ENCODE results near the gene ASAP3. TPM values are rescaled to one million over a fixed set of nuclear protein-coding genes. Genes with fewer than 3 reads are reported as not detected.
A peak's percentile ranks its signal among the peaks of the same experiment; 100 is the strongest.

ASAP3 gene
- total and polyA plus RNA-seq, 8 donors, result 24.9 to 228 (median 30.5) TPM

GRCh38 chr1:23475134-23475628 is 8.8 kb downstream of the ASAP3 start:
- peaks cover 21 to 68% (median 48%) of the 10 kb centered on the region in 4 donors for H3K4me1 ChIP-seq
- TF ChIP-seq POLR2A (IDR thresholded peaks at IDR 0.05) (no peak), POLR2AphosphoS5 (IDR thresholded peaks at IDR 0.05) (no peak), CTCF (IDR thresholded peaks at IDR 0.05) (no peak), EP300 (IDR thresholded peaks at IDR 0.05) (no peak)
- WGBS, 5 donors, result 44 to 64% (median 56%) methylated on average over 6 of the region's 6 CpGs
- peak overlapping the region in 2 of 5 donors; percentile 29 to 41 for H3K27ac ChIP-seq
- no peaks in the 10 kb centered on the region for H3K27me3 ChIP-seq
- no peaks in the 10 kb centered on the region for H3K36me3 ChIP-seq
- no peaks in the 10 kb centered on the region for H3K9me3 ChIP-seq
- intact Hi-C loops (cut with DNase I; ENCODE audit: low total_unique reads), result no loop called here
- DNase-seq, result no peak
- H3K4me3 ChIP-seq, result no peak overlapping the region

DNA sequence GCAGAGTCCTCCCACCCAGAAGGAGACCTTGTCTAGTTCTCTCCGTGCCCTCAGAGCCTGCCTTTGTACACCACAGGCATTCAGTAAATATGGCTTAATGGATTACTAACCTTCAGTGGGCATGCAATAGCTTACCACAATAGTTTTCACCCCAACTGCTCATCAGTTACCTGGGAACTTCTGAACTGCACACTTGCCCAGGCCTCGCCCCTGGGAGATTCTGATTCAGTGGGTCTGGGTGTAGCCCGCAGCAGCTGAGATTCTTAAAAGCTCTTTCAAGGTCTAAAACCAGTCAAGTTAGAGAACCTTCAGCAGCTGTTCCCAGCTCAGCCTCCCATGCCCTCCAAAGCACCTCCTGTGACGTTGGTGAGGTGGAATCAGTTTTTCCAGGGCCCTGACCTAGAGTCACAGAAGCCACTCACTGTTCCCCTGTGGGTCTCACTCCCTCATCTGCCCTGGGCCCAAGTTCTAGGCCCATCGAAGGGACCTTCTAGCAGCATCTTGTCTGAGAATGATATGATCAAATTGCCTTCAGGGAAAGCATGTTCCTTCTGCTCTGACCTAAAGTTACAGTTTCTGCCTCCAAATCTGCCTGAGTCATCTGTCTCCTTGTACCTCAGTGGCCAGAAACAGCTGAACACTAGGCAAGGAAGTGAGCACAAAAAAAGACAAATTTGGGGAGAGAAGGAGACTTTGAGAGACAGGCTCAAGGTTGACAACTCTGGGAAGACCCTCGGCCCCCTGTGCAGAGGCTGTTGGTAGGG is 10.8 kb downstream of the ASAP3 start:
- WGBS, 5 donors, result 67 to 85% (median 72%) methylated on average over 4 to 6 of the region's 6 CpGs
- intact Hi-C loops (cut with DNase I; ENCODE audit: low total_unique reads), result no loop called here
- Histone ChIP-seq H3K4me3 (no peak overlapping the region), H3K27me3 (no peaks in the 10 kb centered on the region), H3K4me1 (peaks cover 7 to 57% (median 38%) of the 10 kb centered on the region in 4 donors), H3K27ac (peak overlapping the region in 4 of 5 donors; percentile 9 to 50 (median 32)), H3K9me3 (no peaks in the 10 kb centered on the region), H3K36me3 (no peaks in the 10 kb centered on the region)
- TF ChIP-seq POLR2AphosphoS5 (IDR thresholded peaks at IDR 0.05), result no peak
- TF ChIP-seq EP300 (IDR thresholded peaks at IDR 0.05), result no peak
- no peak for TF ChIP-seq POLR2A (IDR thresholded peaks at IDR 0.05)
- no peak for TF ChIP-seq CTCF (IDR thresholded peaks at IDR 0.05)
- peak in 1 of 2 donors; percentile 49 for DNase-seq

DNA sequence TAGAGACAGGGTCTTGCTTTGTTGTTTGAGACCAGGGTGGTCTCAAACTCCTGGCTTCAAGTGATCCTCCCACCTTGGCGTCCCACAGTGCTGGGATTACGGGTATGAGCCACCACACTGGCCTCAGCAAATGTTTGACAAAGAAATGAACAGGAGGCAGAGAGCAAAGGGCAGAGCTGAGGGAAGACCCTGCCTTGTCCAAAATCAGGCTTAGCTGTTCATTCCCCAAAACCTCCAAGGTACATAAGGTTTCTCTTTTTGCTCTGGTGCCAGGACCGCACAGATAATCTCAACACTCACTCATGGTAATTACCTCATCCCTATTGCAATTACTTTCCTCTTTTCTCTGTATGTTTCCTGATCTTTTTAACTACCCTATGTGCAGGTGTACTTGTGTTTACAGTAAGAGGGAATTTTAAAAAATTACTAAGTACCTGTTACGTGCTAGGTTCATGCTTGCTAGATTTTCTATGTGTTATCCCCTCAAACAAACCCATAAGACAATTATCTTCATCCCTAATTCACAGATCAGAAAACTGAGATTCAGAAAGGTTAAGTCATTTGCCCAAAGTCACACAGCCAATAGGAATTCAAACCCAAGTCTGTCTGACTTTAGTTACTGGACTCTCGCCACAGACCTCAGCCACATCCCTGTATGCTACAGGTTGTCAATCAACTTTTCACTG is 11.5 kb downstream of the ASAP3 start:
- WGBS, 5 donors, result 65 to 83% (median 79%) methylated on average over 5 of the region's 5 CpGs
- intact Hi-C loops (cut with DNase I; ENCODE audit: low total_unique reads), result no loop called here
- Histone ChIP-seq H3K36me3 (no peaks in the 10 kb centered on the region), H3K4me1 (peaks cover 7 to 50% (median 33%) of the 10 kb centered on the region in 4 donors), H3K27me3 (no peaks in the 10 kb centered on the region), H3K4me3 (no peak overlapping the region), H3K9me3 (no peaks in the 10 kb centered on the region), H3K27ac (peak overlapping the region in 3 of 5 donors; percentile 9 to 50 (median 44))
- no peak for DNase-seq
- TF ChIP-seq POLR2A (IDR thresholded peaks at IDR 0.05), result no peak
- no peak for TF ChIP-seq POLR2AphosphoS5 (IDR thresholded peaks at IDR 0.05)
- no peak for TF ChIP-seq CTCF (IDR thresholded peaks at IDR 0.05)
- TF ChIP-seq EP300 (IDR thresholded peaks at IDR 0.05), result no peak

- H3K9me3 ChIP-seq, result no peaks in the 10 kb centered on the region
- 69 to 81% (median 78%) methylated on average over 4 of the region's 4 CpGs for WGBS, 5 donors
- no peaks in the 10 kb centered on the region for H3K36me3 ChIP-seq
- no peak overlapping the region for H3K4me3 ChIP-seq
- no peak for DNase-seq
- H3K27me3 ChIP-seq, result no peaks in the 10 kb centered on the region
- intact Hi-C loops (cut with DNase I; ENCODE audit: low total_unique reads), result no loop called here
- H3K27ac ChIP-seq, result peak overlapping the region in 2 of 5 donors; percentile 25 to 64
- TF ChIP-seq POLR2AphosphoS5 (IDR thresholded peaks at IDR 0.05), result no peak
- no peak for TF ChIP-seq CTCF (IDR thresholded peaks at IDR 0.05)
- TF ChIP-seq EP300 (IDR thresholded peaks at IDR 0.05), result no peak
- no peak for TF ChIP-seq POLR2A (IDR thresholded peaks at IDR 0.05)
- peaks cover 7 to 50% (median 32%) of the 10 kb centered on the region in 4 donors for H3K4me1 ChIP-seq
These were observed 12.4 kb downstream of the ASAP3 start for GRCh38 chr1:23471473-23472075.
